Brain pericyte (primary cell): ENCODE measurements around the gene SPAG9.
"Not testable (repeated sequence)": the region's sequence is repeated elsewhere in the genome, so short reads cannot be mapped to it uniquely, and the experiment has no call there.

ENCODE experiments used
- DNase-seq: peaks from one replicate; pipeline ENCODE4 v3.0.0-alpha.2; 2012; ENCODE audit warnings: low read depth, low spot score

The SPAG9 gene

GRCh38 chr17:50954641-50955121, 166.0 kb downstream of the SPAG9 start:
- DNase-seq, result no peak

- DNase-seq, result peak; percentile 76
Measured at GRCh38 chr17:50953831-50954601, 166.7 kb downstream of the SPAG9 start.

- DNase-seq, result no peak
Measured at GRCh38 chr17:50953518-50953830, 167.2 kb downstream of the SPAG9 start.

- no peak for DNase-seq
Measured at GRCh38 chr17:50952889-50953288, 167.8 kb downstream of the SPAG9 start.

- DNase-seq, result no peak
Measured at GRCh38 chr17:50952013-50952412, 168.7 kb downstream of the SPAG9 start.

GRCh38 chr17:50949989-50950877, 170.4 kb downstream of the SPAG9 start:
- DNase-seq, result peak; percentile 92

- DNase-seq, result no peak
Measured at GRCh38 chr17:50949128-50949988, 171.3 kb downstream of the SPAG9 start.

- DNase-seq, result no peak
Measured at GRCh38 chr17:50948711-50949110, 172.0 kb downstream of the SPAG9 start.

- DNase-seq, result no peak
Measured at GRCh38 chr17:50947782-50948543, 172.7 kb downstream of the SPAG9 start.

- DNase-seq, result no peak
Measured at GRCh38 chr17:50946891-50947781, 173.5 kb downstream of the SPAG9 start.

GRCh38 chr17:50946223-50946890, 174.3 kb downstream of the SPAG9 start:
- no peak for DNase-seq

GRCh38 chr17:50945779-50946222, 174.9 kb downstream of the SPAG9 start:
- no peak for DNase-seq

GRCh38 chr17:50944902-50945720, 175.6 kb downstream of the SPAG9 start:
- DNase-seq, result no peak

- no peak for DNase-seq
Measured at GRCh38 chr17:50944054-50944901, 176.4 kb downstream of the SPAG9 start.

- DNase-seq, result no peak
Measured at GRCh38 chr17:50943575-50943933, 177.1 kb downstream of the SPAG9 start.

- DNase-seq, result not testable (repeated sequence)
Measured at GRCh38 chr17:50941676-50942048, 179.0 kb downstream of the SPAG9 start.

- DNase-seq, result no peak
Measured at GRCh38 chr17:50939795-50940684, 180.6 kb downstream of the SPAG9 start.
